HepG2 (cell line): ENCODE data around the gene FOXD2. TPM values are rescaled to one million over a fixed set of nuclear protein-coding genes. Genes with fewer than 3 reads are reported as not detected.
A peak's percentile ranks its signal among the peaks of the same experiment; 100 is the strongest.

Experiments used
- FOXK1 ChIP-seq: sonication (generic); formaldehyde crosslinking; IDR thresholded peaks from 2 replicates; pipeline ENCODE4 v1.4.0; 2020; ENCODE audit warnings: low read depth, missing genetic modification reagents, borderline replicate concordance
- IKZF4 ChIP-seq: sonication (generic); formaldehyde crosslinking; IDR thresholded peaks from 2 replicates; pipeline ENCODE4 v1.5.1; 2020; ENCODE audit warnings: borderline replicate concordance, mild to moderate bottlenecking, low read depth, missing genetic modification reagents; ENCODE audit errors: not compliant biosample characterization
- MEIS1 ChIP-seq: sonication (generic); formaldehyde crosslinking; IDR thresholded peaks from 2 replicates; pipeline ENCODE4 v1.9.0; 2021; ENCODE audit warnings: mild to moderate bottlenecking, missing genetic modification reagents, moderate library complexity, borderline replicate concordance
- PAF1 ChIP-seq: IDR thresholded peaks from 2 replicates; pipeline ENCODE4 v1.6.1; 2016; ENCODE audit warnings: missing genetic modification reagents, missing compliant biosample characterization
- ZBTB43 ChIP-seq: sonication (generic); formaldehyde crosslinking; conservative IDR thresholded peaks from 2 replicates; pipeline ENCODE4 v1.4.0; 2020; ENCODE audit warnings: missing genetic modification reagents
- ZMAT3 ChIP-seq: sonication (generic); formaldehyde crosslinking; conservative IDR thresholded peaks from 2 replicates; pipeline ENCODE4 v1.7.0; 2021; ENCODE audit warnings: missing genetic modification reagents
- ZNF136 ChIP-seq: sonication (generic); formaldehyde crosslinking; IDR thresholded peaks from 2 replicates; pipeline ENCODE4 v1.8.1; 2022; ENCODE audit warnings: low read depth, mild to moderate bottlenecking, moderate library complexity, missing genetic modification reagents
- ZNF138 ChIP-seq: sonication (generic); formaldehyde crosslinking; IDR thresholded peaks from 2 replicates; pipeline ENCODE4 v1.5.0; 2020; ENCODE audit warnings: mild to moderate bottlenecking, low read depth, missing genetic modification reagents
- ZNF407 ChIP-seq: sonication (generic); formaldehyde crosslinking; IDR thresholded peaks from one replicate; pipeline ENCODE4 v1.5.1; 2020; ENCODE audit warnings: mild to moderate bottlenecking, missing genetic modification reagents; ENCODE audit errors: not compliant biosample characterization
- ZNF549 ChIP-seq: sonication (generic); formaldehyde crosslinking; IDR thresholded peaks from 2 replicates; pipeline ENCODE4 v1.5.0; 2020; ENCODE audit warnings: missing genetic modification reagents
- ZNF569 ChIP-seq: sonication (generic); formaldehyde crosslinking; IDR thresholded peaks from 2 replicates; pipeline ENCODE4 v1.5.0; 2020; ENCODE audit warnings: mild to moderate bottlenecking, missing genetic modification reagents, moderate library complexity, borderline replicate concordance
- ZNF674 ChIP-seq: sonication (generic); formaldehyde crosslinking; IDR thresholded peaks from 2 replicates; pipeline ENCODE4 v1.5.0; 2020; ENCODE audit warnings: low read depth, mild to moderate bottlenecking, missing genetic modification reagents
- polyA plus RNA-seq, 8 experiments: library from polyadenylated mRNA; depleted of rRNA in 3 of 8; stranded (reverse) in 7 of 8; unstranded in 1 of 8; fragments of >200 nt; fragmentation: Illumina TruSeq in 4 of 8; extraction: Trizol in 4 of 8; gene quantifications; 2 replicates each; pipeline versions ENCODE4 v1.2.1 to v1.2.3, GENCODE V29; 2011 to 2016; ENCODE audit warnings: low read depth in 4 of 8, missing spikeins in 1 of 8, mixed read lengths in 1 of 8; ENCODE audit not compliant: insufficient read depth in 1 of 8
- total RNA-seq, 5 experiments: library from RNA; depleted of rRNA; stranded (reverse); fragments of >200 nt; fragmentation: Illumina TruSeq; extraction: Trizol; gene quantifications; 2 replicates each; pipeline ENCODE4 v1.2.3, GENCODE V29; 2016; ENCODE audit warnings: low read depth in 1 of 5
- TF ChIP-seq, protein P1 (sequence below): sonication (generic); formaldehyde crosslinking; IDR thresholded peaks from 2 replicates; pipeline ENCODE4 v1.4.0; 2020; ENCODE audit warnings: mild to moderate bottlenecking, missing genetic modification reagents
- TF ChIP-seq, protein P2 (sequence below): sonication (generic); formaldehyde crosslinking; IDR thresholded peaks from 2 replicates; pipeline ENCODE4 v1.4.0; 2020; ENCODE audit warnings: missing genetic modification reagents, borderline replicate concordance

Gene FOXD2
- total and polyA plus RNA-seq, 2 of the 13 experiments (the other 11 are each of a cell fraction or from before 2014, with no cell fraction given): 0.01 to 0.09 TPM

DNA sequence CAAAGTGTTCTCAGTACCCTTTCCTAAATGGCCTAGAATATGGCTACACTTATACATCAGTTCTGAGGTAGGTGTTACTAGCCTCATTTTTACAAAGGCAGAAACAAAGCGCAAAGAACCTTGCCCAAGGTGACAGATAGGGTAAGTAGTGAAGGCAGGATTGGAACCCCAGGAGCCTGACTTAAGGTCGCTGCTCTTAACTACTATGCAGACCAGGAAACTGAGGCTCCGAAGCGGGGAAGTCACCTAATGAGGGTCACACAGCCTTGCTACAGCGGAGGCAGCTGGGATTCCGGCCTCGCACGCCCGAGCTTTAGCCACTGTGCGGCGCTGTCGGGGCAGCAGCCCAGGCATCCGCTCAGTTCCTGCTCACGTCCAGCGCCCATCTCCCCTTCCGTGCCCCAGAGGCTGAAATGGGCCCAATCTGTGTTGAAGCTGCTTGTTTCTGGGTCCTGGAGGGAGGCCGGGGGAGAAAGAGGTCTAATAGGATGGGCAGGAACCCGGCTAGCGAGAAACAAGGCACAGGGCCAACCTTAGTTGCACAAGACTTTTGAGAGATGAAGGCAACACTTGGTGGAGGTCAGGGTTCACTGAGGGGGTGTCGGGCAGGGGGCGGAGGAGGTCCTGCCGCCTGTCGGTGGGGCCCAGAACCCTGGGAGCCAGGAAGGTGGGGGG, 1.4 kb upstream of the FOXD2 start (continued):
- TF ChIP-seq ZNF407 (CRISPR knock-in tag) (no peak), ZNF569 (CRISPR knock-in tag) (no peak), PAF1 (CRISPR knock-in tag) (no peak), IKZF4 (CRISPR knock-in tag) (no peak), ZNF549 (CRISPR knock-in tag) (no peak), ZNF138 (no peak), MEIS1 (CRISPR knock-in tag) (no peak), FOXK1 (CRISPR knock-in tag) (no peak), ZBTB43 (no peak), ZMAT3 (no peak), ZNF674 (CRISPR knock-in tag) (no peak; the same call in 1 of the 2 replicates), ZNF136 (CRISPR knock-in tag) (no peak)
- TF ChIP-seq, protein P1, sequence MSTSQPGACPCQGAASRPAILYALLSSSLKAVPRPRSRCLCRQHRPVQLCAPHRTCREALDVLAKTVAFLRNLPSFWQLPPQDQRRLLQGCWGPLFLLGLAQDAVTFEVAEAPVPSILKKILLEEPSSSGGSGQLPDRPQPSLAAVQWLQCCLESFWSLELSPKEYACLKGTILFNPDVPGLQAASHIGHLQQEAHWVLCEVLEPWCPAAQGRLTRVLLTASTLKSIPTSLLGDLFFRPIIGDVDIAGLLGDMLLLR (CRISPR knock-in tag): no peak
- TF ChIP-seq, protein P2, sequence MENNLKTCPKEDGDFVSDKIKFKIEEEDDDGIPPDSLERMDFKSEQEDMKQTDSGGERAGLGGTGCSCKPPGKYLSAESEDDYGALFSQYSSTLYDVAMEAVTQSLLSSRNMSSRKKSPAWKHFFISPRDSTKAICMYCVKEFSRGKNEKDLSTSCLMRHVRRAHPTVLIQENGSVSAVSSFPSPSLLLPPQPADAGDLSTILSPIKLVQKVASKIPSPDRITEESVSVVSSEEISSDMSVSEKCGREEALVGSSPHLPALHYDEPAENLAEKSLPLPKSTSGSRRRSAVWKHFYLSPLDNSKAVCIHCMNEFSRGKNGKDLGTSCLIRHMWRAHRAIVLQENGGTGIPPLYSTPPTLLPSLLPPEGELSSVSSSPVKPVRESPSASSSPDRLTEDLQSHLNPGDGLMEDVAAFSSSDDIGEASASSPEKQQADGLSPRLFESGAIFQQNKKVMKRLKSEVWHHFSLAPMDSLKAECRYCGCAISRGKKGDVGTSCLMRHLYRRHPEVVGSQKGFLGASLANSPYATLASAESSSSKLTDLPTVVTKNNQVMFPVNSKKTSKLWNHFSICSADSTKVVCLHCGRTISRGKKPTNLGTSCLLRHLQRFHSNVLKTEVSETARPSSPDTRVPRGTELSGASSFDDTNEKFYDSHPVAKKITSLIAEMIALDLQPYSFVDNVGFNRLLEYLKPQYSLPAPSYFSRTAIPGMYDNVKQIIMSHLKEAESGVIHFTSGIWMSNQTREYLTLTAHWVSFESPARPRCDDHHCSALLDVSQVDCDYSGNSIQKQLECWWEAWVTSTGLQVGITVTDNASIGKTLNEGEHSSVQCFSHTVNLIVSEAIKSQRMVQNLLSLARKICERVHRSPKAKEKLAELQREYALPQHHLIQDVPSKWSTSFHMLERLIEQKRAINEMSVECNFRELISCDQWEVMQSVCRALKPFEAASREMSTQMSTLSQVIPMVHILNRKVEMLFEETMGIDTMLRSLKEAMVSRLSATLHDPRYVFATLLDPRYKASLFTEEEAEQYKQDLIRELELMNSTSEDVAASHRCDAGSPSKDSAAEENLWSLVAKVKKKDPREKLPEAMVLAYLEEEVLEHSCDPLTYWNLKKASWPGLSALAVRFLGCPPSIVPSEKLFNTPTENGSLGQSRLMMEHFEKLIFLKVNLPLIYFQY (CRISPR knock-in tag): peak; percentile 29; the same call in 1 of the 2 replicates
